Amniotic epithelial cell (primary cell): ENCODE results near the gene IGSF21.

Source experiments
- DNase-seq: peaks from one replicate; pipeline ENCODE4 v3.0.0-alpha.2; 2010; ENCODE audit warnings: low read depth

IGSF21 gene

DNA sequence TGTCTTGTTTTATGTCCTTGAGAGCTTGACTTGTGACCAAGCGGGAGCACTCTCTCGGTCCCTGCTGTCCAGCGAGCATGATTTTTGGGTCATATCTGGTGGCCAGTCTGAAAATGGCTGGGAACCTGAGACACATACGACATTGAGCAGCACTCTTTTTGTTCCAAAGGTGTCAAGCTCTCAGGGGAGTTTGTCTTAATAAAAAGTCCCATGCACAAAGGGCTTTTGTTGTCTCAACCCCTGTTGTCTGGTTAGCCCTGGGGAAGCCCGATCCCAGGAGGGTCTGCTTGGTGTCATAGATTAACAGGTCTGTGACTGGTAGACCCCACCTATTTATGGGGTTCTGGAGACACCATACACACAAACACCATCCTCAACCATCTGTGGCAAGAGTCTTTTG lies 315.4 kb downstream of the IGSF21 start:
- no peak for DNase-seq

GRCh38 chr1:18426580-18426979 lies 319.0 kb downstream of the IGSF21 start:
- DNase-seq, result no peak
